AG10803 (cell line): Measurements from ENCODE around the gene CDC14B.

Source experiments
- DNase-seq: peaks from one replicate; pipeline ENCODE4 v3.0.0; 2010; ENCODE audit warnings: low read depth
- H3K4me3 ChIP-seq: 2 replicates; pipeline ENCODE4 v1.5.1; 2011; ENCODE audit warnings: mild to moderate bottlenecking, low read length, control low read depth
- CTCF ChIP-seq: conservative IDR thresholded peaks from 2 replicates; pipeline ENCODE4 v1.5.1; 2011; ENCODE audit warnings: mild to moderate bottlenecking, low read length, control low read depth, inconsistent platforms

Gene CDC14B

GRCh38 chr9:96607971-96608370, 11.7 kb downstream of the CDC14B start:
- no peak overlapping the region for H3K4me3 ChIP-seq
- DNase-seq: peak; percentile 25
- no peak for TF ChIP-seq CTCF

GRCh38 chr9:96605328-96605727, 14.3 kb downstream of the CDC14B start:
- no peak for DNase-seq
- no peak overlapping the region for H3K4me3 ChIP-seq
- no peak for TF ChIP-seq CTCF

- peak; percentile 86 for DNase-seq
- 0 out of 2 replicates have a peak overlapping the region, but pooled peaks have one; percentile 11 for H3K4me3 ChIP-seq
- no peak for TF ChIP-seq CTCF
Observed at GRCh38 chr9:96604004-96604319, 15.7 kb downstream of the CDC14B start.

GRCh38 chr9:96603305-96604003, 16.2 kb downstream of the CDC14B start:
- no peak for TF ChIP-seq CTCF
- H3K4me3 ChIP-seq: 0 out of 2 replicates have a peak overlapping the region, but pooled peaks have one; percentile 11
- DNase-seq: peak; percentile 48

GRCh38 chr9:96599298-96599697, 20.3 kb downstream of the CDC14B start:
- peak; percentile 74 for DNase-seq
- no peak for TF ChIP-seq CTCF
- H3K4me3 ChIP-seq: no peak overlapping the region

GRCh38 chr9:96596601-96597111, 23.0 kb downstream of the CDC14B start:
- TF ChIP-seq CTCF: no peak
- DNase-seq: no peak

More at GRCh38 chr9:96596601-96597111, 23.0 kb downstream of the CDC14B start:
- no peak overlapping the region for H3K4me3 ChIP-seq
